GM12878 (cell line): ENCODE data around the gene SMIM1. TPM values are rescaled to one million over a fixed set of nuclear protein-coding genes. Genes with fewer than 3 reads are reported as not detected.
A peak's percentile ranks its signal among the peaks of the same experiment; 100 is the strongest.

ENCODE experiments used
- ATAC-seq: fragments of 200-7000 bp; cut with Tn5 transposase; 3 replicates; pipeline ENCODE4 v1.9.1; 2020; ENCODE audit warnings: mild to moderate bottlenecking, moderate library complexity
- BruUV-seq: library from RNA; stranded (reverse); fragments of 400-500 nt; replicated peaks from 2 replicates; lab custom pipeline; 2021; lab: Mats Ljungman, UMichigan
- CTCF ChIA-PET: fragments of 300-600 bp; sonication (Branson Sonifier 250); formaldehyde crosslinking; extraction: SDS; loops from one replicate; lab custom pipeline; 2021; ENCODE audit warnings: inconsistent platforms; lab: Yijun Ruan, JAX
- POLR2A ChIA-PET: fragments of 350-600 bp; formaldehyde crosslinking; extraction: SDS; loops from one replicate; lab custom pipeline; 2021; ENCODE audit warnings: inconsistent platforms; lab: Charles Lee
- RAD21 ChIA-PET: fragments of 300-600 bp; sonication (Branson Sonifier 250); formaldehyde crosslinking; loops from one replicate; lab custom pipeline; 2023; ENCODE audit warnings: antibody characterized with exemption; ENCODE audit not compliant: unreplicated experiment; lab: Charles Lee
- SMC1A ChIA-PET: fragments of 300-600 bp; sonication (Branson Sonifier 250); formaldehyde crosslinking; loops from one replicate; lab custom pipeline; 2023; ENCODE audit not compliant: unreplicated experiment, uncharacterized antibody; lab: Charles Lee
- DNase-seq: peaks from one replicate; pipeline ENCODE4 v3.0.0-alpha.2; 2011; ENCODE audit warnings: low read depth, low spot score
- FAIRE-seq: peaks from 3 replicates; lab custom pipeline; 2011; peaks lifted over from hg19 to GRCh38; lab: Jason Lieb, UNC
- H2AFZ ChIP-seq: 2 replicates; pipeline ENCODE4 v1.6.0; 2011; ENCODE audit warnings: low read depth, low read length, control low read depth; ENCODE audit not compliant: control insufficient read depth
- H3K27ac ChIP-seq: 2 replicates; pipeline ENCODE4 v1.5.1; 2011; ENCODE audit warnings: control low read depth; ENCODE audit not compliant: control insufficient read depth, insufficient read depth
- H3K27me3 ChIP-seq, 2 experiments: replicated peaks in 1 of 2; 2 replicates each; pipeline versions ENCODE4 v1.6.0 to v1.6.1; 2011; ENCODE audit warnings: low read length in 1 of 2; ENCODE audit not compliant: control insufficient read depth in 2 of 2, insufficient read depth in 2 of 2
- H3K36me3 ChIP-seq, 2 experiments: 2 replicates each; pipeline ENCODE4 v1.5.1; 2011; ENCODE audit warnings: low read length in 1 of 2; ENCODE audit not compliant: control insufficient read depth in 2 of 2, insufficient read depth in 2 of 2
- H3K4me1 ChIP-seq: 2 replicates; pipeline ENCODE4 v1.6.1; 2011; ENCODE audit warnings: mild to moderate bottlenecking, low read length, moderate library complexity, mixed read lengths; ENCODE audit not compliant: control insufficient read depth, insufficient read depth
- H3K4me2 ChIP-seq: 2 replicates; pipeline ENCODE4 v1.6.0; 2011; ENCODE audit warnings: control low read depth; ENCODE audit not compliant: control insufficient read depth, insufficient read depth
- H3K4me3 ChIP-seq: fragments of 200-600 bp; sonication (generic); 2 replicates; pipeline ENCODE4 v1.5.1; 2016
- H3K79me2 ChIP-seq: 2 replicates; pipeline ENCODE4 v1.6.0; 2011; ENCODE audit warnings: low read length; ENCODE audit not compliant: control insufficient read depth, insufficient read depth
- H3K9ac ChIP-seq: 2 replicates; pipeline ENCODE4 v1.8.0; 2011; ENCODE audit warnings: low read length, control low read depth, mixed read lengths; ENCODE audit not compliant: control insufficient read depth, insufficient read depth
- H3K9me3 ChIP-seq: replicated peaks from 3 replicates; pipeline ENCODE4 v1.5.1; 2011; ENCODE audit warnings: mild to moderate bottlenecking, low read length; ENCODE audit not compliant: control insufficient read depth, insufficient read depth
- H4K20me1 ChIP-seq: 2 replicates; pipeline ENCODE4 v1.6.0; 2011; ENCODE audit not compliant: control insufficient read depth, insufficient read depth
- ASH2L ChIP-seq: fragments of 300-600, 200-600 bp; sonication (generic); IDR thresholded peaks from 2 replicates; pipeline ENCODE4 v1.6.1; 2017; ENCODE audit warnings: low read depth, mild to moderate bottlenecking, borderline replicate concordance
- BCL11A ChIP-seq: IDR thresholded peaks from 2 replicates; pipeline ENCODE4 v1.6.1; 2011; ENCODE audit warnings: low read depth, low read length
- CBX3 ChIP-seq: fragments of 200-600 bp; sonication (generic); IDR thresholded peaks from 2 replicates; pipeline ENCODE4 v1.6.1; 2016; ENCODE audit warnings: low read depth, borderline replicate concordance
- ESRRA ChIP-seq: IDR thresholded peaks from 2 replicates; pipeline ENCODE4 v1.6.1; 2012; ENCODE audit warnings: mild to moderate bottlenecking, low read length, improper control_type of control experiment
- HDGF ChIP-seq: fragments of 450-650 bp; IDR thresholded peaks from 2 replicates; pipeline ENCODE4 v1.6.1; 2016; ENCODE audit warnings: antibody characterized with exemption
- NFIC ChIP-seq: IDR thresholded peaks from 2 replicates; pipeline ENCODE4 v1.6.1; 2012; ENCODE audit warnings: low read depth, mild to moderate bottlenecking, inconsistent platforms, low read length, moderate library complexity
- PAX5 ChIP-seq: IDR thresholded peaks from 2 replicates; pipeline ENCODE4 v1.6.1; 2011; ENCODE audit warnings: low read depth, low read length, borderline replicate concordance
- POLR2A ChIP-seq: IDR thresholded peaks from 2 replicates; pipeline ENCODE4 v1.6.1; 2011; ENCODE audit warnings: low read depth, mild to moderate bottlenecking, low read length
- ZNF207 ChIP-seq: fragments of 450-650 bp; IDR thresholded peaks from 2 replicates; pipeline ENCODE4 v1.6.1; 2014; ENCODE audit warnings: antibody characterized with exemption, mild to moderate bottlenecking, borderline replicate concordance
- ZNF274 ChIP-seq: IDR thresholded peaks from one replicate; pipeline ENCODE4 v1.8.0; 2011; ENCODE audit not compliant: insufficient read length, insufficient read depth
- WGBS: methylation state at CpG from one replicate; pipeline ENCODE4 v1.1.6; 2016; ENCODE audit warnings: low lambda C conversion rate; ENCODE audit not compliant: insufficient replicate concordance, insufficient coverage; ENCODE audit errors: missing lambda C conversion rate; 5-methylcytosine and 5-hydroxymethylcytosine counted together
- in situ Hi-C: fragments of 300-500 bp; cut with MboI; formaldehyde crosslinking; loops from 9 replicates; pipeline ENCODE4 v1.14.3; 2018; ENCODE audit warnings: mixed read lengths
- intact Hi-C: fragments of 100-400 bp; cut with micrococcal nuclease; formaldehyde crosslinking; loops from one replicate; pipeline ENCODE4 v1.14.2; 2022; ENCODE audit not compliant: unreplicated experiment
- polyA plus RNA-seq, 11 experiments: library from polyadenylated mRNA; depleted of rRNA in 4 of 11; unstranded in 6 of 11; stranded (reverse) in 5 of 11; fragments of >200 nt; fragmentation: Nextera tagmentation in 4 of 11; fragmentation: Illumina TruSeq in 1 of 11; extraction: Ambion mirVana in 4 of 11; extraction: Trizol in 1 of 11; gene quantifications; 1 replicate in 1 of 11; 2 replicates in 10 of 11; pipeline versions ENCODE4 v1.2.1 to v1.2.3, GENCODE V29; 2011 to 2016; ENCODE audit warnings: inconsistent platforms in 2 of 11, missing spikeins in 2 of 11, low read depth in 1 of 11
- total RNA-seq, 4 experiments: library from RNA; depleted of rRNA in 3 of 4; stranded (reverse); fragments of >200 nt in 3 of 4; fragmentation: Illumina TruSeq in 1 of 4; extraction: Trizol in 1 of 4; gene quantifications; 2 replicates each; pipeline versions ENCODE4 v1.2.1 to v1.2.3, GENCODE V29; 2013 to 2021
- TF ChIP-seq, protein P1 (sequence below): IDR thresholded peaks from 2 replicates; pipeline ENCODE4 v1.6.1; 2011; ENCODE audit warnings: borderline replicate concordance, low read depth, mild to moderate bottlenecking, moderate library complexity, low read length; ENCODE audit not compliant: insufficient read depth, poor library complexity, severe bottlenecking

SMIM1 gene
- total and polyA plus RNA-seq, 10 of the 15 experiments (the other 5 are each of a cell fraction or from before 2014, with no cell fraction given), result 0.30 to 0.37 TPM; not detected in 8

DNA sequence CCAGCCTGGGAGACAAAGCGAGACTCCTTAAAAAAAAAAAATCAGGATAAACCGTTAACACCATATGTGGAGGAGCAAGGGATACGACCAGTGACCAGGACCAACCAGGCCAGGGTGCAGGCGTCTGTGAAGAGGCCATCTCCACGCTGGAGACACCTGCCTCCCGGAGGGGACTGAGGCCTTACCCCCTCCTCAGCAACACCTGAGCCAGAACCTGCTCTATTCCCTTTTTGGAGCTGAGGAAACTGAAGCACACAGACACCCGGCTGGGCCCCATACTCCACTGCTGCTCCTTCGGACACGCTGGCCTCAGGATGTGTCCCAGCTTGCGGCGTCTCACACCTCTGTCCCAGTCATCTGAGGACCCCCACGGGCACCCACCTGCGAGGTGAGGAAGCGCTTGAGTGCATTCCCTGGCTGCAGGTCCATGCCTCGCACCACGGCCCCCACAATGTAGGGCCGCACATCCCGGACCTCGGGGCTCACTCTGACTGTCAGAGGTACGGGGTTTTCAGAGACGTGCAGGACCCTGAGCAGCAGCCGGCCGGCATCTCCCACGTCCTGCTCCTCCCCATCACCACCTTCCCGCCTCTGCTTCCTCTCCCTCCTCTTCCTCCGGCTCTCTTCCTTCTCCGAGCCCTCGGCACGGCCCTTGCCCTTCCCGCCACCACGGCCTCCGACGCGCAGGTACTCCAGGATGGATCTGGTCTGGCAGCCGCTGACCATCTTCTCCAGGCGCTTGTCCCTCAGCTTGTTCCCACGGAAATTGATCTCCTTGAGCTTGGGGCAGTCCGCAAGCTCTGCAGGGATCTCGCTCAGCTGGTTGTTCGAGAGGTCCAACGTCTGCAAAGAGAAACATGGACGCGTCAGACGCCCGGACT is 14.2 kb downstream of the SMIM1 start:
- ATAC-seq, result no peak
- H3K9ac ChIP-seq, result no peak overlapping the region
- RAD21 ChIA-PET, result no interaction called here
- no peak overlapping the region for H3K27ac ChIP-seq
- CTCF ChIA-PET, result interaction anchor here (0.7 kb wide), 2 partner anchors 10 to 13 kb away, joined by 3 read pairs; partner anchors contain the start of gene LRRC47
- TF ChIP-seq POLR2A (peak; percentile 26), ZNF207 (no peak), HDGF (no peak), NFIC (no peak)
- TF ChIP-seq, all 136 proteins: peak for 1
- FAIRE-seq (no peak), DNase-seq (no peak)
- no TSS peak for BruUV-seq
- SMC1A ChIA-PET, result no interaction called here
- H3K9me3 ChIP-seq, result no peaks in the 10 kb centered on the region
- no peak overlapping the region for H3K4me3 ChIP-seq
- peaks cover 23% of the 10 kb centered on the region in 2 experiments for H3K36me3 ChIP-seq
- POLR2A ChIA-PET, result interaction anchor here (0.6 kb wide), 1 partner anchor 78 kb away, joined by 3 read pairs; no protein-coding TSS in a partner anchor
- H3K4me1 ChIP-seq, result peaks cover 14% of the 10 kb centered on the region
- H3K79me2 ChIP-seq, result peaks cover 4% of the 10 kb centered on the region
- in situ Hi-C loops (no loop called here), intact Hi-C loops (no loop called here)
- no peak overlapping the region for H3K4me2 ChIP-seq
- no peak overlapping the region for H2AFZ ChIP-seq
- WGBS, result 89% methylated on average over 36 of the region's 45 CpGs
- no peaks in the 10 kb centered on the region for H4K20me1 ChIP-seq
- no peaks in the 10 kb centered on the region for H3K27me3 ChIP-seq

DNA sequence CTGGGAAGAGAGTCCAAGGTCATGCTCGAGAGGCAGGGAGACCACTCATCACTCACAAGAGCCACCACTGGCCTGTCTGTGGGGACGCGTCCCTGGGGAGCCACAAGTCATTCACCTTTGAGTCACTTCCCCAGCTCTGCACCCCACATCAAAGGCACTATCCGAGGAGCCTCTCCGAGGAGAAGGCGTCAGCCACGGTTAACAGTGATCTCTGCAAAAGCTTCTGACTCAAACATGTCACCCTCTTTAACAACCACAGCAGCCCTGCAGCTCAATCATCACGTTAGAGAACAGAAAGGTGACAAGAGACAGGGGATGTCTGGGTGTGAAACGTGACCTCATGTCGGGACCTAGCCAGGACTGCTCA is 14.8 kb downstream of the SMIM1 start:
- H3K4me2 ChIP-seq, result no peak overlapping the region
- ChIA-PET RAD21 (no interaction called here), CTCF (interaction anchor here (0.7 kb wide), 2 partner anchors 9 to 14 kb away, joined by 3 read pairs; partner anchors contain the start of gene LRRC47), POLR2A (interaction anchor here (0.6 kb wide), 1 partner anchor 77 kb away, joined by 3 read pairs; no protein-coding TSS in a partner anchor), SMC1A (no interaction called here)
- WGBS, result 3% methylated on average over 10 of the region's 10 CpGs
- intact Hi-C loops, result no loop called here
- DNase-seq (no peak), FAIRE-seq (no peak), ATAC-seq (peak; percentile 92)
- no TSS peak for BruUV-seq
- H3K4me3 ChIP-seq, result no peak overlapping the region
- no peak overlapping the region for H3K9ac ChIP-seq
- in situ Hi-C loops, result no loop called here
- peaks cover 14% of the 10 kb centered on the region for H3K4me1 ChIP-seq
- no peak overlapping the region for H2AFZ ChIP-seq
- no peaks in the 10 kb centered on the region for H4K20me1 ChIP-seq
- peaks cover 19 to 20% of the 10 kb centered on the region in 2 experiments for H3K36me3 ChIP-seq
- no peak overlapping the region for H3K27ac ChIP-seq
- peaks cover 9% of the 10 kb centered on the region for H3K79me2 ChIP-seq
- H3K27me3 ChIP-seq, result no peaks in the 10 kb centered on the region
- no peaks in the 10 kb centered on the region for H3K9me3 ChIP-seq
- peak; percentile 92 for TF ChIP-seq BCL11A
- no peak for TF ChIP-seq ASH2L
- peak; percentile 89 for TF ChIP-seq PAX5
- TF ChIP-seq ZNF274, result no peak
- no peak for TF ChIP-seq CBX3
- TF ChIP-seq, protein P1, sequence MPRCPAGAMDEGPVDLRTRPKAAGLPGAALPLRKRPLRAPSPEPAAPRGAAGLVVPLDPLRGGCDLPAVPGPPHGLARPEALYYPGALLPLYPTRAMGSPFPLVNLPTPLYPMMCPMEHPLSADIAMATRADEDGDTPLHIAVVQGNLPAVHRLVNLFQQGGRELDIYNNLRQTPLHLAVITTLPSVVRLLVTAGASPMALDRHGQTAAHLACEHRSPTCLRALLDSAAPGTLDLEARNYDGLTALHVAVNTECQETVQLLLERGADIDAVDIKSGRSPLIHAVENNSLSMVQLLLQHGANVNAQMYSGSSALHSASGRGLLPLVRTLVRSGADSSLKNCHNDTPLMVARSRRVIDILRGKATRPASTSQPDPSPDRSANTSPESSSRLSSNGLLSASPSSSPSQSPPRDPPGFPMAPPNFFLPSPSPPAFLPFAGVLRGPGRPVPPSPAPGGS, result peak; percentile 79
- no peak for TF ChIP-seq ESRRA
